Esophagus (tissue), 2 donors: Measurements from ENCODE around the gene DOCK4. TPM values are rescaled to one million over a fixed set of nuclear protein-coding genes. Genes with fewer than 3 reads are reported as not detected.

Experiments used
- H3K27ac ChIP-seq, 2 donors: one replicate each; pipeline ENCODE4 v1.5.1; 2013; ENCODE audit warnings: low read depth in 2 of 2, mild to moderate bottlenecking in 2 of 2, inconsistent platforms in 1 of 2, low read length in 1 of 2, moderate library complexity in 1 of 2
- H3K27me3 ChIP-seq, 2 donors: one replicate each; pipeline ENCODE4 v1.6.1; 2013; ENCODE audit warnings: low read length in 2 of 2, control low read depth in 1 of 2, mild to moderate bottlenecking in 1 of 2; ENCODE audit not compliant: insufficient read depth in 2 of 2, control insufficient read depth in 1 of 2
- H3K36me3 ChIP-seq, 2 donors: one replicate each; pipeline ENCODE4 v1.6.1; 2013; ENCODE audit warnings: low read length in 1 of 2; ENCODE audit not compliant: control insufficient read depth in 2 of 2, insufficient read depth in 2 of 2
- H3K4me1 ChIP-seq, 2 donors: one replicate each; pipeline ENCODE4 v1.6.1; 2013; ENCODE audit warnings: low read length in 1 of 2; ENCODE audit not compliant: control insufficient read depth in 2 of 2, insufficient read depth in 2 of 2
- H3K4me3 ChIP-seq, 2 donors: one replicate each; pipeline ENCODE4 v1.5.1; 2013; ENCODE audit warnings: low read length in 2 of 2, mild to moderate bottlenecking in 2 of 2, low read depth in 1 of 2, moderate library complexity in 1 of 2
- H3K9me3 ChIP-seq, 2 donors: one replicate each; pipeline ENCODE4 v1.6.1; 2013; ENCODE audit warnings: mild to moderate bottlenecking in 2 of 2, low read depth in 1 of 2, low read length in 1 of 2, moderate library complexity in 1 of 2; ENCODE audit not compliant: control insufficient read depth in 2 of 2, insufficient read depth in 1 of 2
- WGBS, 2 donors: extraction: QIAGEN DNeasy Blood & Tissue Kit; methylation state at CpG; one replicate each; pipeline ENCODE4 v1.1.7; 2013; 5-methylcytosine and 5-hydroxymethylcytosine counted together
- polyA plus RNA-seq, 2 donors: library from polyadenylated mRNA; stranded (reverse); fragments of 200-250 nt; gene quantifications; one replicate each; pipeline ENCODE4 v1.2.3, GENCODE V29; 2013
- donor health status: healthy with polysubstance abuse.
- donor health status: Bipolar disorder and iron deficiency.

DOCK4 gene
- polyA plus RNA-seq, 2 donors: 1.8 to 2.9 TPM

DNA sequence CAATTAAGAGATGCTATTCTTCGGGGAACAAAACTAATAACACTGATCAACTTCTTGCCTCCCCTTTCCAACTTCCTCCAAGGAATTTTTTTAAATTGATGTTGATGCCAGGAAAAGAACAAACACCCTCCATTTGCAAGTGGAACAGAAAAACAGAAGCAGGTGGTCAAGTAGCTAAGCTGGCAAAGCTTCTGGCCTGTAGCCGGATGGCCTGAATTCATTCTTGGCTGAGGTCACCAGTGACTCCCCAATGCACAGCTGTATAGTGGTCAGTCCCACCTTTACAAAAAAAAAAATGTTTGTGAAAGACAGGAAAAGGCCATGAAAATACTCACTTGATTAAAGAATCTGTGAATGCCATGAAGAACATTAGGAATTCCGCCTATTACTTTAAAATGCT lies 39.1 kb downstream of the DOCK4 start:
- Histone ChIP-seq H3K4me3 (no peak overlapping the region), H3K9me3 (no peaks in the 10 kb centered on the region), H3K36me3 (no peaks in the 10 kb centered on the region), H3K4me1 (no peaks in the 10 kb centered on the region), H3K27ac (no peak overlapping the region), H3K27me3 (no peaks in the 10 kb centered on the region)
- 79 to 83% methylated on average over 3 of the region's 3 CpGs for WGBS, 2 donors

DNA sequence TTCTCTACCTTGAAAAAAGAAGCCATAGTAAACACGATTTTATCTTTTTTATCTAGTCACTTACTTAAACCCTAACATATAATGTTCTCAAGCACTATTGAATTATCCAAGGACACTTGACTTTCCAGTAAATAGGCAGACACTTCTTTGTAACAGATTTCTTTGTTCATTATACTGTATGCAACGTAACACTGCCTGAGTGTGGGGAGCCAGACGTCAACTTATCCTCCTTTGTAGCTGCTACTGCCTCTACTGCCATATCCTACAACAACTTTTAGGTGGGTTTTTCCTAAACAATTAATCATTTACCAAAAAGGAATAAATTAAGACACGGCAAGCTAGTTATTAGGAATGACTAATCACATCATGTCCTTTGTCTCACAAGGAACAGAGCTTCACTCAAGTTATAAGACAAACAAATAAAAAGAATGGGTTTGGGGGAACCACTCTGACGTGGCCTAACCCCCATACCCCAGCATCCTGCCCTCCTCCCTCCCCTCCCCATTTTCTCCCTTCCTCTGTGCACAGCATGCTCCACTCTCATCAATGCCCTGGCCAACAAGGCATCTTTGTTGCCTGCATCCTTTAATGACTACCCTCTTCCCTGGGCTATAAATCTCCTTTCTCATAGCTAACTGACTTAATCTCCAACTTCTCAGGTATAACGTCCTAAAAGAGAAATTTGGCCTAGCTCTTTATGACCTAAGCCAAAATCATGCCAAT lies 43.3 kb downstream of the DOCK4 start:
- no peaks in the 10 kb centered on the region for H3K9me3 ChIP-seq
- H3K36me3 ChIP-seq: no peaks in the 10 kb centered on the region
- H3K4me1 ChIP-seq: no peaks in the 10 kb centered on the region
- no peak overlapping the region for H3K27ac ChIP-seq
- no peak overlapping the region for H3K4me3 ChIP-seq
- 56 to 67% methylated on average over 6 of the region's 6 CpGs for WGBS, 2 donors
- H3K27me3 ChIP-seq: no peaks in the 10 kb centered on the region

DNA sequence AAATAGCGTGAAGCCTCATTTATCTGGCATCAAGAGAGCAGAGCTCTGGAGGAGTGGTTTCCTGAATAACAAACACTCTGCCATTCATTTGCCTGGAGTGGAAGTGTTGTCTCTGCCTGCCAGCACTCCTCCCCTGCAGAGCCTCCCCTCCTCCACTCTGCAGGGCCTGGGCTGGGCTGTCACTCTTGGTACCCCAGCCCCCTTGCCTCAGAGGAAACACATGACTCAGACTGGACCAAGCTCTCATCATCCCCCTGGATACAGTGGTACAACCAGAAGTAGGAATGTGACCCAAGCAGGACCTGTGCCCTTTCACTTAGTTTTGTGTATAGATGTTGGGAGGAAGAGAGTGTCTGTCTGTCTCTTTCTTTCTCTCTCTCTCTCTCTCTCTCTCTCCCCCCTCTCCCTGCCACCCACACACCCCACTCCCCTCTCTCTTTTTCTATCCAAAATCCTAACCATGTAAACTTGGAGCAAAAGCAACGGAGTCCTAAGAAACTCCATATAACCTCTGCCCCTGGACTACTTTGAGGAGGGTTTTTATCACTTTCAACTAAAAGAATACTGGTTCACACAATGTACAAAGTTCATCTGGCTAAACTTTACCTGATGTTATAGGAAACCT lies 43.9 kb downstream of the DOCK4 start:
- no peaks in the 10 kb centered on the region for H3K9me3 ChIP-seq
- H3K4me3 ChIP-seq: no peak overlapping the region
- H3K36me3 ChIP-seq: no peaks in the 10 kb centered on the region
- no peaks in the 10 kb centered on the region for H3K27me3 ChIP-seq
- H3K4me1 ChIP-seq: no peaks in the 10 kb centered on the region
- H3K27ac ChIP-seq: no peak overlapping the region
- 44 to 45% methylated on average over 2 of the region's 2 CpGs for WGBS, 2 donors

DNA sequence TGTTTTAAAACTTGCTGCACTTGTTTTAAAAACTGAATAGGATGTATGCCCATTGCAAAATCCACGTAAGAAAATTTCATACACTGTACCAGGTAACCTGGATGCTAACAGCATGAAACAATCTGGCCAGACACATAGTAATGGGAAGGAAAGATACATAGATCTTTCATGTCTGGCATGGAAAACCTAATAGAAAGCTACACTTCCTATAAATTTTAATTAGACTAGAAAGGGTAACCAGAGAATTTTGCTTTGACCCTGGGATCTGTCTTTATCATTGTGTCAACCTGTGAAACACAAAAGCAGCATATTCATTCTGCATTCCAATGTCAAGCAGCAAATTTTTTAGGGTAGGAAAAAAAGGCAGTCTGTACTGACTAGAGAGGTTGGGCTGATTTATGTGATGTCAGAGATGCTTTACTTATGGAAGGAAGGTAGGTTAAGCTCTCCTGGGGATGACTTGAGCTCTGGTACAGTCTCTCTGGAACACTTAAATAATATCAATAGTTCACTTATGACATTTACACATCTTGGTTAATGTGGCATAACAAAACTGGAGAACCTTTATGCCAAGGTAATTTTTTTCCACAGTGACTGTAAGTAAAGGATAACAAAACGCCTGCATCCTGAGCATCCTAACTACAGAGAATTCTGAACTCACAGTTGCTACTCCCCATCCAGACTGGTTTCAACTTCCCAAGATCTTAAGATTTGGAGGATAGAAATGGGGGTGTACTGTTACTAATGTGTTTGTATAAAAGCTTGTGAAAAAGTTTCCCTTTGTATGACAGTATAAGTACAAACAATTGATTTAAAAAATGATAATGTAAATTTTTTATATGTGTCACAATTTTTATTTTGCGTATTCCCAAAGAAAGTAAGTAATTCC lies 44.7 kb downstream of the DOCK4 start:
- 68% methylated on average over 3 of the region's 3 CpGs for WGBS, 2 donors
- Histone ChIP-seq H3K9me3 (no peaks in the 10 kb centered on the region), H3K27me3 (no peaks in the 10 kb centered on the region), H3K4me1 (no peaks in the 10 kb centered on the region), H3K27ac (no peak overlapping the region), H3K4me3 (no peak overlapping the region), H3K36me3 (no peaks in the 10 kb centered on the region)

DNA sequence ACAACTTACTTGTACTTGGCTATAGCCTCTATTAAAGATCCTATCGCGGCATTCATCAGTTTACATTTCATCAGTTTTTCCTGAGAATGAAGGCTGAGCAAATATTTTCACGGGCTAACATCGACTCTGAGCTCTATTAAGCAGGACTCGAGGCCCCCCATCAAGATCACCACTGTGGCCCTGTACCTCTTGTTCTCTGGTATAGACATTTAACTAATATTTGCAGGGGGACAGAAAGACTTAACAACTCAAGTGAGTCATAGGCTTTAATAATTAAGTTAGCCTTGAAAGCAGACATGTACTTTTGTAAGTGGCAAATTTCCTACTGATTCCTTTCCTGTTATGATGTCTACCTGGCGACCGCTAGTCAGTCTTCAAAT lies 45.4 kb downstream of the DOCK4 start:
- no peaks in the 10 kb centered on the region for H3K27me3 ChIP-seq
- no peak overlapping the region for H3K4me3 ChIP-seq
- 68 to 79% methylated on average over 7 of the region's 7 CpGs for WGBS, 2 donors
- H3K27ac ChIP-seq: no peak overlapping the region
- no peaks in the 10 kb centered on the region for H3K36me3 ChIP-seq
- H3K4me1 ChIP-seq: no peaks in the 10 kb centered on the region
- H3K9me3 ChIP-seq: no peaks in the 10 kb centered on the region

DNA sequence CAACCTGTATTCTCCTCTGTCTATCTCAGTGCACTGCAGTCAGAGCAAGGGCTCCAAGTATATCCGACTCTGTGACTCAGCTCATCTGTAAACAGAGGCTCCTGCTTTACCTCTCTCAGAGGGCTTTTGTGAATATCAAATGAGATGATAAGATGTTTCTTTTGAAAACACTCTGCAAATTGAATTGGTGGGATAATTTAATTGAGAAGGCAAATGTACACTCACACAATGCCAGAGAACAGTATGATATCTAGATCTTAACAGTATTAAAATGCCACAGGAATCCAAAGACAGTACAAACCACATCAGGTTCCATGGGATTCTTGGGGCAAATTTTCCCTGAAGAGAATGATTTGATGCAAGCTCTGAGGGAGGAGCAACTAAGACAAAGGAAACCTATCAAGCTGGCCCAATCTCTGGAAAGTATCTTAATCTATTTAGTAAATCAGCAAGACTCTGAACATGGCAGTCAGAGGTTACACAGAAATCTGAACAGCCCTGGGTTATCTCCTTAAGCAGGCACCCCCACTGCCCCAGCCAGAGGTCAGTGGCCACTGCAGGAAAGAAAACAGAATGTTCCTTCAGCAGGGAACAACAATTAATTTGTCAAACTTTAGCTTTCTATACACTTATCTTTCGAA lies 45.9 kb downstream of the DOCK4 start:
- H3K9me3 ChIP-seq: no peaks in the 10 kb centered on the region
- WGBS, 2 donors: 71% methylated on average over 2 of the region's 2 CpGs
- no peak overlapping the region for H3K4me3 ChIP-seq
- H3K27me3 ChIP-seq: no peaks in the 10 kb centered on the region
- H3K4me1 ChIP-seq: no peaks in the 10 kb centered on the region
- H3K36me3 ChIP-seq: no peaks in the 10 kb centered on the region
- H3K27ac ChIP-seq: no peak overlapping the region

DNA sequence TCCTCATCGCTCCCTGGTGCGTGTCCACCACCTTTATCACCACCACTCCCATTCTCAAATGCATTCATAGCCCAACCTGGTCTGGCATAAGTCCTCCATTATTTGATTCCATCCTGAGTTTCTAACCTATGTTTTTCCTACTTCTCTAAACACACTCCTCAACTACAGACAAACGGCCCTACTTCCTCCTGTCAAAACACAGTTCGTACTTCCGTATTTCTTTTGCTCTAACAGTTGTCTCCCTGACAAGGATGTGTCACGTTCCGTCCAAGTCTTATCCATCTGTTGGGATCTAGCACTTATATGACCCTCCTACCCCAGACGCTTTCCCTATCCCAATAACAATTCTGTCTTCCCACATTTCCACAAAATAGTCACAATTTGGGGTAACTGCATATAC lies 46.8 kb downstream of the DOCK4 start:
- Histone ChIP-seq H3K4me1 (no peaks in the 10 kb centered on the region), H3K36me3 (no peaks in the 10 kb centered on the region), H3K27me3 (no peaks in the 10 kb centered on the region), H3K27ac (no peak overlapping the region), H3K4me3 (no peak overlapping the region), H3K9me3 (no peaks in the 10 kb centered on the region)
- 85 to 87% methylated on average over 8 of the region's 8 CpGs for WGBS, 2 donors

DNA sequence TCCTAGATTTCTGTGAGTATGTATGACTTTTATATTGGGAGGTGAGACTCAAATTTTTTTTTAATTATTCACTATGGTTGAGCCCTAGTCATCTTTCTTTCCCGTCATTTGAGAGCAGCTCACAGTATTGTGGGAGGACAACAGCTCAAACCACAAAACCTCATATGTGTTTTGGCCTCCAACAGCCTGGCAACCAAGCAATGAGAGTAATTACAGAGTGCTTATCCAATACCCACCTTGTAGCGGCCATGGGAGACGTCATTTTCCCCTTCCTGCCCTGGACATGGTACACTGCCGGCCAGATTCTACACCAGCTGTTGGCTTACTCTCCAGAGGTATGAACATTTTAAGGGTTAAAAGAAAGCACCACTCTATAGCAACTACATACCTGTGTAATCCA lies 49.1 kb downstream of the DOCK4 start:
- H3K9me3 ChIP-seq: no peaks in the 10 kb centered on the region
- H3K27me3 ChIP-seq: no peaks in the 10 kb centered on the region
- H3K4me3 ChIP-seq: no peak overlapping the region
- no peaks in the 10 kb centered on the region for H3K4me1 ChIP-seq
- 66 to 72% methylated on average over 4 of the region's 4 CpGs for WGBS, 2 donors
- H3K36me3 ChIP-seq: no peaks in the 10 kb centered on the region
- no peak overlapping the region for H3K27ac ChIP-seq

DNA sequence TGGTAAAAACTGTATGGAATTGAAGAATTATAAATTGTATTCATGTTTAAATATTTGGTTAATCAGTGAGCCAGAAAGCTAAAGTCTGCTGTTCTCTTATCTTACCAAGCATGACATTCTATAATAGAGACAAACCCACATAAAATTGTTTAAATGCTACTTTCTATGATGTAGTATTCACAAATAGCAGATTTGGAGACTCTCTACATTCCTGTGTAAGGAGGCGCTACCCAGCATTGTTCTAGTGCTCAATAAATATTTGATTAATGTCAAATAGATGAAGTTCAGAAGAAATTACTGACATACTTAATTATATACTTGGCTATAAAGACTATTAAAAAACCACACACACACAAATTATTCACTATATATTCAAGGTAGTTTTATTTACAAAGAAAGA lies 49.8 kb downstream of the DOCK4 start:
- Histone ChIP-seq H3K27ac (no peak overlapping the region), H3K36me3 (no peaks in the 10 kb centered on the region), H3K27me3 (no peaks in the 10 kb centered on the region), H3K9me3 (no peaks in the 10 kb centered on the region), H3K4me3 (no peak overlapping the region), H3K4me1 (no peaks in the 10 kb centered on the region)
- 94% methylated on average over 1 of the region's 1 CpG for WGBS, 2 donors
